Measurements from ENCODE around the gene ZCCHC7. TPM values are rescaled to one million over a fixed set of nuclear protein-coding genes. Genes with fewer than 3 reads are reported as not detected.
"Not testable (repeated sequence)": the region's sequence is repeated elsewhere in the genome, so short reads cannot be mapped to it uniquely, and the experiment has no call there.

ZCCHC7 gene
- total RNA-seq, 1 experiment from 2014 or later, result 16.0 TPM

- DNase-seq (ENCODE audit: low read depth), result no peak
Observed at GRCh38 chr9:37373621-37374020, 253.2 kb downstream of the ZCCHC7 start.

- DNase-seq (ENCODE audit: low read depth), result no peak
Observed at GRCh38 chr9:37374892-37375291, 254.5 kb downstream of the ZCCHC7 start.

- no peak for DNase-seq (ENCODE audit: low read depth)
Observed at GRCh38 chr9:37377688-37378612, 257.6 kb downstream of the ZCCHC7 start.

- no peak for DNase-seq (ENCODE audit: low read depth)
Observed at GRCh38 chr9:37378613-37379004, 258.2 kb downstream of the ZCCHC7 start.

GRCh38 chr9:37379835-37380234 lies 259.5 kb downstream of the ZCCHC7 start:
- DNase-seq (ENCODE audit: low read depth), result no peak

GRCh38 chr9:37380570-37380969 lies 260.2 kb downstream of the ZCCHC7 start:
- DNase-seq (ENCODE audit: low read depth), result no peak

- no peak for DNase-seq (ENCODE audit: low read depth)
Observed at GRCh38 chr9:37381094-37381741, 260.8 kb downstream of the ZCCHC7 start.

GRCh38 chr9:37382161-37382981 lies 262.0 kb downstream of the ZCCHC7 start:
- no peak for DNase-seq (ENCODE audit: low read depth)

- no peak for DNase-seq (ENCODE audit: low read depth)
Observed at GRCh38 chr9:37382982-37383357, 262.6 kb downstream of the ZCCHC7 start.

GRCh38 chr9:37383393-37383792 lies 263.0 kb downstream of the ZCCHC7 start:
- no peak for DNase-seq (ENCODE audit: low read depth)

GRCh38 chr9:37383876-37384746 lies 263.7 kb downstream of the ZCCHC7 start:
- no peak for DNase-seq (ENCODE audit: low read depth)

- no peak for DNase-seq (ENCODE audit: low read depth)
Observed at GRCh38 chr9:37385286-37385685, 264.9 kb downstream of the ZCCHC7 start.

- DNase-seq (ENCODE audit: low read depth), result no peak
Observed at GRCh38 chr9:37386988-37387387, 266.6 kb downstream of the ZCCHC7 start.

GRCh38 chr9:37390759-37391158 lies 270.4 kb downstream of the ZCCHC7 start:
- DNase-seq (ENCODE audit: low read depth), result peak; percentile 58

GRCh38 chr9:37392272-37392671 lies 271.9 kb downstream of the ZCCHC7 start:
- no peak for DNase-seq (ENCODE audit: low read depth)

GRCh38 chr9:37395229-37395628 lies 274.9 kb downstream of the ZCCHC7 start:
- no peak for DNase-seq (ENCODE audit: low read depth)

- no peak for DNase-seq (ENCODE audit: low read depth)
Observed at GRCh38 chr9:37395663-37396062, 275.3 kb downstream of the ZCCHC7 start.

- not testable (repeated sequence) for DNase-seq (ENCODE audit: low read depth)
Observed at GRCh38 chr9:37397948-37398347, 277.6 kb downstream of the ZCCHC7 start.

- DNase-seq (ENCODE audit: low read depth), result no peak
Observed at GRCh38 chr9:37398464-37399025, 278.2 kb downstream of the ZCCHC7 start.

GRCh38 chr9:37399336-37399735 lies 279.0 kb downstream of the ZCCHC7 start:
- no peak for DNase-seq (ENCODE audit: low read depth)

- no peak for DNase-seq (ENCODE audit: low read depth)
Observed at GRCh38 chr9:37404590-37404989, 284.2 kb downstream of the ZCCHC7 start.

All from M059J (cell line).